Measurements from ENCODE around the gene P3H4.
"Not testable (repeated sequence)": the region's sequence is repeated elsewhere in the genome, so short reads cannot be mapped to it uniquely, and the experiment has no call there.

The P3H4 gene

GRCh38 chr17:41784207-41784744, 27.5 kb downstream of the P3H4 start:
- peak; percentile 80 for DNase-seq (ENCODE audit: low spot score)
- TF ChIP-seq CTCF (IDR thresholded peaks at IDR 0.05; ENCODE audit: extremely low read depth, missing control alignments) = no peak

GRCh38 chr17:41782142-41782541, 29.6 kb downstream of the P3H4 start:
- DNase-seq (ENCODE audit: low spot score) = no peak
- no peak for TF ChIP-seq CTCF (IDR thresholded peaks at IDR 0.05; ENCODE audit: extremely low read depth, missing control alignments)

- no peak for DNase-seq (ENCODE audit: low spot score)
- TF ChIP-seq CTCF (IDR thresholded peaks at IDR 0.05; ENCODE audit: extremely low read depth, missing control alignments) = no peak
These were observed 30.2 kb downstream of the P3H4 start for GRCh38 chr17:41781404-41782110.

GRCh38 chr17:41779954-41780353, 31.8 kb downstream of the P3H4 start:
- no peak for DNase-seq (ENCODE audit: low spot score)
- no peak for TF ChIP-seq CTCF (IDR thresholded peaks at IDR 0.05; ENCODE audit: extremely low read depth, missing control alignments)

GRCh38 chr17:41777574-41778188, 34.1 kb downstream of the P3H4 start:
- no peak for TF ChIP-seq CTCF (IDR thresholded peaks at IDR 0.05; ENCODE audit: extremely low read depth, missing control alignments)
- DNase-seq (ENCODE audit: low spot score) = no peak

- no peak for DNase-seq (ENCODE audit: low spot score)
- no peak for TF ChIP-seq CTCF (IDR thresholded peaks at IDR 0.05; ENCODE audit: extremely low read depth, missing control alignments)
These were observed 34.6 kb downstream of the P3H4 start for GRCh38 chr17:41777157-41777573.

GRCh38 chr17:41776262-41776900, 35.4 kb downstream of the P3H4 start:
- DNase-seq (ENCODE audit: low spot score) = not testable (repeated sequence)
